ENCODE data around the gene NT5DC2. TPM values are rescaled to one million over a fixed set of nuclear protein-coding genes. Genes with fewer than 3 reads are reported as not detected.

Gene NT5DC2
- total RNA-seq, 3 donors from 2014 or later (not counting 1 experiment from before 2014, with no cell fraction given) = 2.2 to 10.7 (median 2.2) TPM

DNA sequence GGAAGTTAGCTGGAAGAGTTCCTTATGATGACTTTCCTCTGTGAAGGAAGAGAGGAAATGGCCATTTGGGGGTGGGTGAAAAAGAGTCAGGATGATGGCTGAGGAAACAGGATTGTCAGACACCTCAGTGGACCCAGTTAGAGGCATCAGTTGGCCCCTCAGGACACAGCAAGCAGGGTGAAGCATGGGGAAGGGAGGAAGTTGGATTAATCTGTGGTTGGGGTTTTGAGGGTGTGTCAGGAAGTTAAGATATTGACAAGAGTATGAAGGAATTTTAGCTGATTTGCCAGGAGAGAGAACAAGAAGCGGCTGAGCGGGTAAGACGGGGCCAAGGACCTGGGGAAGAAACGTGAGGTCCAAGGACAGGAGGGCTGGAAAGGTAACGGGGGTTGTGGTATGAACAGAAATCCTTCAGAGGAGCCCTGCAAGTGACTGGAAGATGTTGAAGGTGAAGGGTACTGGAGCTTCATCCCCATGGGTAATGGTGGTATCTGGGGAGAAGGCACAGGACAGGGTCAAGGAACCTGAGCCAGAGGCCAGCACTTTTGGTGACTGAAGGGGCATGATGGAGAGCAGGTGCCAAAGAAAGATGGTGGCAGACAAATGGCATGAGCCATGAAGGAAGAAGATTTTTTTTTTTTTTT is 5.5 kb upstream of the NT5DC2 start:
- intact Hi-C loops (cut with micrococcal nuclease) = loop anchor here (5.0 kb wide), 1 partner anchor 82 kb away; the partner anchor contains the start of gene NISCH
- Histone ChIP-seq H3K9me3 (ENCODE audit: control insufficient read depth, insufficient read depth, low read length) (no peaks in the 10 kb centered on the region), H3K4me3 (ENCODE audit: low read length) (no peak overlapping the region), H3K27me3 (ENCODE audit: control insufficient read depth, insufficient read depth, low read length) (no peaks in the 10 kb centered on the region), H3K27ac (ENCODE audit: low read length) (no peak overlapping the region), H3K36me3 (ENCODE audit: control insufficient read depth, insufficient read depth, low read length) (peaks cover 7% of the 10 kb centered on the region), H3K4me1 (ENCODE audit: control insufficient read depth, insufficient read depth, low read length) (peaks cover 37% of the 10 kb centered on the region)
- Mint-ChIP-seq H3K27ac (peak overlapping the region; percentile 15 to 62), H3K4me1 (peaks cover 42 to 43% of the 10 kb centered on the region in 2 donors), H3K4me3 (peak overlapping the region; percentile 21), H3K36me3 (no peaks in the 10 kb centered on the region), H3K9me3 (no peaks in the 10 kb centered on the region), H3K27me3 (ENCODE audit: low read depth in 2 of 2) (no peaks in the 10 kb centered on the region)
- 90% methylated on average over 5 of the region's 5 CpGs for WGBS (ENCODE audit: insufficient coverage)
- TF ChIP-seq, protein P1, sequence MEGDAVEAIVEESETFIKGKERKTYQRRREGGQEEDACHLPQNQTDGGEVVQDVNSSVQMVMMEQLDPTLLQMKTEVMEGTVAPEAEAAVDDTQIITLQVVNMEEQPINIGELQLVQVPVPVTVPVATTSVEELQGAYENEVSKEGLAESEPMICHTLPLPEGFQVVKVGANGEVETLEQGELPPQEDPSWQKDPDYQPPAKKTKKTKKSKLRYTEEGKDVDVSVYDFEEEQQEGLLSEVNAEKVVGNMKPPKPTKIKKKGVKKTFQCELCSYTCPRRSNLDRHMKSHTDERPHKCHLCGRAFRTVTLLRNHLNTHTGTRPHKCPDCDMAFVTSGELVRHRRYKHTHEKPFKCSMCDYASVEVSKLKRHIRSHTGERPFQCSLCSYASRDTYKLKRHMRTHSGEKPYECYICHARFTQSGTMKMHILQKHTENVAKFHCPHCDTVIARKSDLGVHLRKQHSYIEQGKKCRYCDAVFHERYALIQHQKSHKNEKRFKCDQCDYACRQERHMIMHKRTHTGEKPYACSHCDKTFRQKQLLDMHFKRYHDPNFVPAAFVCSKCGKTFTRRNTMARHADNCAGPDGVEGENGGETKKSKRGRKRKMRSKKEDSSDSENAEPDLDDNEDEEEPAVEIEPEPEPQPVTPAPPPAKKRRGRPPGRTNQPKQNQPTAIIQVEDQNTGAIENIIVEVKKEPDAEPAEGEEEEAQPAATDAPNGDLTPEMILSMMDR (IDR thresholded peaks at IDR 0.05) = no peak
- ATAC-seq (no peak), DNase-seq (no peak)

- peaks cover 42 to 44% of the 10 kb centered on the region in 2 donors for H3K4me1 Mint-ChIP-seq
- no peaks in the 10 kb centered on the region for H3K27me3 Mint-ChIP-seq (ENCODE audit: low read depth in 2 of 2)
- no peaks in the 10 kb centered on the region for H3K9me3 Mint-ChIP-seq
- Histone ChIP-seq H3K4me1 (ENCODE audit: control insufficient read depth, insufficient read depth, low read length) (peaks cover 41% of the 10 kb centered on the region), H3K27ac (ENCODE audit: low read length) (no peak overlapping the region), H3K4me3 (ENCODE audit: low read length) (no peak overlapping the region), H3K9me3 (ENCODE audit: control insufficient read depth, insufficient read depth, low read length) (no peaks in the 10 kb centered on the region), H3K36me3 (ENCODE audit: control insufficient read depth, insufficient read depth, low read length) (peaks cover 7% of the 10 kb centered on the region), H3K27me3 (ENCODE audit: control insufficient read depth, insufficient read depth, low read length) (no peaks in the 10 kb centered on the region)
- no peaks in the 10 kb centered on the region for H3K36me3 Mint-ChIP-seq
- H3K4me3 Mint-ChIP-seq = peak overlapping the region; percentile 98
- ATAC-seq = no peak
- intact Hi-C loops (cut with micrococcal nuclease) = loop anchor here (5.0 kb wide), 1 partner anchor 81 kb away; the partner anchor contains the start of gene NISCH
- peak overlapping the region; percentile 95 to 96 for H3K27ac Mint-ChIP-seq
- TF ChIP-seq, protein P1 (IDR thresholded peaks at IDR 0.05) = no peak
- 89% methylated on average over 7 of the region's 7 CpGs for WGBS (ENCODE audit: insufficient coverage)
- DNase-seq = peak in 1 of 2 donors; percentile 10
These were observed 4.2 kb upstream of the NT5DC2 start for GRCh38 chr3:52537726-52538421.

GRCh38 chr3:52537165-52537620 is 3.5 kb upstream of the NT5DC2 start:
- H3K36me3 Mint-ChIP-seq = no peaks in the 10 kb centered on the region
- TF ChIP-seq, protein P1 (IDR thresholded peaks at IDR 0.05) = no peak
- no peak for DNase-seq
- ATAC-seq = no peak
- WGBS (ENCODE audit: insufficient coverage) = 12% methylated on average over 6 of the region's 6 CpGs
- H3K27ac Mint-ChIP-seq = peak overlapping the region; percentile 95 to 96
- H3K27me3 ChIP-seq (ENCODE audit: control insufficient read depth, insufficient read depth, low read length) = no peaks in the 10 kb centered on the region
- peaks cover 48% of the 10 kb centered on the region for H3K4me1 ChIP-seq (ENCODE audit: control insufficient read depth, insufficient read depth, low read length)
- peak overlapping the region; percentile 98 for H3K4me3 Mint-ChIP-seq
- H3K9me3 ChIP-seq (ENCODE audit: control insufficient read depth, insufficient read depth, low read length) = no peaks in the 10 kb centered on the region
- intact Hi-C loops (cut with micrococcal nuclease) = loop anchor here (5.0 kb wide), 1 partner anchor 80 kb away; the partner anchor contains the start of gene NISCH
- H3K4me3 ChIP-seq (ENCODE audit: low read length) = peak overlapping the region; percentile 94
- H3K9me3 Mint-ChIP-seq = no peaks in the 10 kb centered on the region
- H3K27ac ChIP-seq (ENCODE audit: low read length) = peak overlapping the region; percentile 83
- H3K36me3 ChIP-seq (ENCODE audit: control insufficient read depth, insufficient read depth, low read length) = peaks cover 7% of the 10 kb centered on the region
- H3K4me1 Mint-ChIP-seq = peaks cover 42 to 51% of the 10 kb centered on the region in 2 donors
- no peaks in the 10 kb centered on the region for H3K27me3 Mint-ChIP-seq (ENCODE audit: low read depth in 2 of 2)
